A549 (cell line): ENCODE data around the gene MYO18A.

Experiments
- CHD2 ChIP-seq: fragments of 150-350 bp; IDR thresholded peaks from 2 replicates; pipeline ENCODE4 v1.6.1; 2014; ENCODE audit warnings: low read length; ENCODE audit not compliant: partially characterized antibody
- CHD4 ChIP-seq: fragments of 200-600 bp; sonication (generic); IDR thresholded peaks from 2 replicates; pipeline ENCODE4 v1.6.1; 2016; ENCODE audit warnings: antibody characterized with exemption, mild to moderate bottlenecking, borderline replicate concordance
- EHMT2 ChIP-seq: fragments of 200-600 bp; sonication (generic); IDR thresholded peaks from 2 replicates; pipeline ENCODE4 v1.6.1; 2016; ENCODE audit warnings: antibody characterized with exemption, low read depth, mild to moderate bottlenecking, moderate library complexity
- EP300 ChIP-seq, 2 experiments: fragments of >200 bp; sonication (Bioruptor Twin); formaldehyde crosslinking; IDR thresholded peaks; 2 replicates in 1 of 2; 3 replicates in 1 of 2; pipeline ENCODE4 v1.6.1; 2016 to 2017
- GATA3 ChIP-seq: IDR thresholded peaks from 2 replicates; pipeline ENCODE4 v1.6.1; 2012; ENCODE audit warnings: borderline replicate concordance
- JUN ChIP-seq, 2 experiments: fragments of >200 bp; sonication (Bioruptor Twin); formaldehyde crosslinking; IDR thresholded peaks; 2 replicates in 1 of 2; 3 replicates in 1 of 2; pipeline ENCODE4 v1.6.1; 2016 to 2017
- MAFK ChIP-seq: fragments of 450-650 bp; IDR thresholded peaks from 2 replicates; pipeline ENCODE4 v1.6.1; 2014; ENCODE audit not compliant: partially characterized antibody
- MYC ChIP-seq: IDR thresholded peaks from 2 replicates; pipeline ENCODE4 v1.6.1; 2012; ENCODE audit warnings: mild to moderate bottlenecking, inconsistent platforms, low read length, improper control_type of control experiment, borderline replicate concordance
- NFE2L2 ChIP-seq: fragments of 150-350 bp; conservative IDR thresholded peaks from 2 replicates; pipeline ENCODE4 v1.6.1; 2014; ENCODE audit warnings: low read length
- POLR2A ChIP-seq: IDR thresholded peaks from 2 replicates; pipeline ENCODE4 v1.6.1; 2012; ENCODE audit warnings: mild to moderate bottlenecking, low read length
- SREBF2 ChIP-seq: fragments of 450-650 bp; IDR thresholded peaks from 2 replicates; pipeline ENCODE4 v1.6.1; 2014; ENCODE audit warnings: mild to moderate bottlenecking, moderate library complexity
- TF ChIP-seq, protein P1 (sequence below): fragments of >200 bp; sonication (Bioruptor Twin); formaldehyde crosslinking; IDR thresholded peaks from 3 replicates; pipeline ENCODE4 v1.5.1; 2016
- TF ChIP-seq, protein P2 (sequence below): fragments of 150-350 bp; IDR thresholded peaks from 2 replicates; pipeline ENCODE4 v1.6.1; 2014; ENCODE audit warnings: low read depth, mild to moderate bottlenecking, low read length
- TF ChIP-seq, protein P3 (sequence below): fragments of 450-650 bp; IDR thresholded peaks from 2 replicates; pipeline ENCODE4 v1.6.1; 2014; ENCODE audit warnings: antibody characterized with exemption

DNA sequence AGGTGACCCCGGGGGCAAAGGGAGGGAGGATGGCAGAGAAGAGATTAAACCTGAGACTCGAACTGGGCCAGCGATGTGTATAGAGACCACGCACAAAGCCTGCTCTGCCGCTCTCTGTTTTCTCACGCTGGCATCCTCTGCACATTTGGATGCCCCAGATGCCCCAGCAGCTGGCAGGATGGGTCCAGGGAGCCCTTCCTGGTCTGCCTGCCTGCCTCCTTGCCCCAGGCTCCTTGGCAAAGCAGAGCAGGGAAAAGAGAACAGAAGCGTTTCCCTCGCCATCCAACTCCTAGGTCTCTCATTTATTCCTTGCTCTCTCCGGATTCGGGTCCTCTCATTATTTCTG is 142.5 kb downstream of the MYO18A start:
- TF ChIP-seq CHD4 (no peak), POLR2A (no peak), GATA3 (no peak), NFE2L2 (no peak), JUN (IDR thresholded peaks at IDR 0.05) (no peak), EP300 (IDR thresholded peaks at IDR 0.05) (no peak), SREBF2 (no peak), MAFK (no peak), CHD2 (no peak), EHMT2 (no peak), MYC (no peak)
- TF ChIP-seq, protein P1, sequence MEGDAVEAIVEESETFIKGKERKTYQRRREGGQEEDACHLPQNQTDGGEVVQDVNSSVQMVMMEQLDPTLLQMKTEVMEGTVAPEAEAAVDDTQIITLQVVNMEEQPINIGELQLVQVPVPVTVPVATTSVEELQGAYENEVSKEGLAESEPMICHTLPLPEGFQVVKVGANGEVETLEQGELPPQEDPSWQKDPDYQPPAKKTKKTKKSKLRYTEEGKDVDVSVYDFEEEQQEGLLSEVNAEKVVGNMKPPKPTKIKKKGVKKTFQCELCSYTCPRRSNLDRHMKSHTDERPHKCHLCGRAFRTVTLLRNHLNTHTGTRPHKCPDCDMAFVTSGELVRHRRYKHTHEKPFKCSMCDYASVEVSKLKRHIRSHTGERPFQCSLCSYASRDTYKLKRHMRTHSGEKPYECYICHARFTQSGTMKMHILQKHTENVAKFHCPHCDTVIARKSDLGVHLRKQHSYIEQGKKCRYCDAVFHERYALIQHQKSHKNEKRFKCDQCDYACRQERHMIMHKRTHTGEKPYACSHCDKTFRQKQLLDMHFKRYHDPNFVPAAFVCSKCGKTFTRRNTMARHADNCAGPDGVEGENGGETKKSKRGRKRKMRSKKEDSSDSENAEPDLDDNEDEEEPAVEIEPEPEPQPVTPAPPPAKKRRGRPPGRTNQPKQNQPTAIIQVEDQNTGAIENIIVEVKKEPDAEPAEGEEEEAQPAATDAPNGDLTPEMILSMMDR, result no peak
- TF ChIP-seq, protein P2, sequence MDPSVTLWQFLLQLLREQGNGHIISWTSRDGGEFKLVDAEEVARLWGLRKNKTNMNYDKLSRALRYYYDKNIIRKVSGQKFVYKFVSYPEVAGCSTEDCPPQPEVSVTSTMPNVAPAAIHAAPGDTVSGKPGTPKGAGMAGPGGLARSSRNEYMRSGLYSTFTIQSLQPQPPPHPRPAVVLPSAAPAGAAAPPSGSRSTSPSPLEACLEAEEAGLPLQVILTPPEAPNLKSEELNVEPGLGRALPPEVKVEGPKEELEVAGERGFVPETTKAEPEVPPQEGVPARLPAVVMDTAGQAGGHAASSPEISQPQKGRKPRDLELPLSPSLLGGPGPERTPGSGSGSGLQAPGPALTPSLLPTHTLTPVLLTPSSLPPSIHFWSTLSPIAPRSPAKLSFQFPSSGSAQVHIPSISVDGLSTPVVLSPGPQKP, result no peak
- TF ChIP-seq, protein P3, sequence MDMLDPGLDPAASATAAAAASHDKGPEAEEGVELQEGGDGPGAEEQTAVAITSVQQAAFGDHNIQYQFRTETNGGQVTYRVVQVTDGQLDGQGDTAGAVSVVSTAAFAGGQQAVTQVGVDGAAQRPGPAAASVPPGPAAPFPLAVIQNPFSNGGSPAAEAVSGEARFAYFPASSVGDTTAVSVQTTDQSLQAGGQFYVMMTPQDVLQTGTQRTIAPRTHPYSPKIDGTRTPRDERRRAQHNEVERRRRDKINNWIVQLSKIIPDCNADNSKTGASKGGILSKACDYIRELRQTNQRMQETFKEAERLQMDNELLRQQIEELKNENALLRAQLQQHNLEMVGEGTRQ, result no peak
